Astrocyte (in vitro differentiated cells and primary cell): ENCODE measurements around the gene OR10Z1.

Experiments
- EZH2 ChIP-seq: IDR thresholded peaks from 2 replicates; pipeline ENCODE4 v1.6.1; 2012; ENCODE audit warnings: mild to moderate bottlenecking, low read length, inconsistent platforms; ENCODE audit not compliant: insufficient read depth
- TF ChIP-seq, protein P1 (sequence below): IDR thresholded peaks from 2 replicates; pipeline ENCODE4 v1.5.1; 2011; ENCODE audit warnings: low read depth, mild to moderate bottlenecking, inconsistent platforms, low read length, moderate library complexity; ENCODE audit not compliant: insufficient read depth

DNA sequence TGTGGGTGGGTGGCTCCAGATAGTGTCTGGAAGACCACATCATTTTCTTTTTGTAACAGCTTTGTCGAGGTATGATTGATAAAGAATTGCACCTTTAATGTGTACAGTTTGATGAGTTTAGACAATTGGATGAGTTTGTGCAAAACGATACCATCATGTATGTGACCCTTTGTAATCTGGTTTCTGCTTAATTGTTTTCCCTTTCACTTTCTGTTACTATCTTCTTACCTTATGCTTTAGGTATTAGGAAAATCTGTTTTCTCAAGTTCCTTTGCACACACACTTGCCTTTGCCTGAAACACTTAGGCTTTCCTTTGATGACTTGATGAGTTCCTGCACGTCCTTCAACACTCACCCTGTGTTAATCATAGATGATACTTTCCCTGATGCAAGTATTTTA is 6.8 kb downstream of the OR10Z1 start:
- TF ChIP-seq, protein P1, sequence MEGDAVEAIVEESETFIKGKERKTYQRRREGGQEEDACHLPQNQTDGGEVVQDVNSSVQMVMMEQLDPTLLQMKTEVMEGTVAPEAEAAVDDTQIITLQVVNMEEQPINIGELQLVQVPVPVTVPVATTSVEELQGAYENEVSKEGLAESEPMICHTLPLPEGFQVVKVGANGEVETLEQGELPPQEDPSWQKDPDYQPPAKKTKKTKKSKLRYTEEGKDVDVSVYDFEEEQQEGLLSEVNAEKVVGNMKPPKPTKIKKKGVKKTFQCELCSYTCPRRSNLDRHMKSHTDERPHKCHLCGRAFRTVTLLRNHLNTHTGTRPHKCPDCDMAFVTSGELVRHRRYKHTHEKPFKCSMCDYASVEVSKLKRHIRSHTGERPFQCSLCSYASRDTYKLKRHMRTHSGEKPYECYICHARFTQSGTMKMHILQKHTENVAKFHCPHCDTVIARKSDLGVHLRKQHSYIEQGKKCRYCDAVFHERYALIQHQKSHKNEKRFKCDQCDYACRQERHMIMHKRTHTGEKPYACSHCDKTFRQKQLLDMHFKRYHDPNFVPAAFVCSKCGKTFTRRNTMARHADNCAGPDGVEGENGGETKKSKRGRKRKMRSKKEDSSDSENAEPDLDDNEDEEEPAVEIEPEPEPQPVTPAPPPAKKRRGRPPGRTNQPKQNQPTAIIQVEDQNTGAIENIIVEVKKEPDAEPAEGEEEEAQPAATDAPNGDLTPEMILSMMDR: no peak
- no peak for TF ChIP-seq EZH2
